GM19463 (cell line): ENCODE data around the gene PATE2.

Experiments used
- ATAC-seq: cut with Tn5 transposase; IDR thresholded peaks from one replicate; pipeline ENCODE4 v1.9.1; 2021; ENCODE audit warnings: mild to moderate bottlenecking, moderate library complexity; ENCODE audit not compliant: unreplicated experiment

The PATE2 gene

DNA sequence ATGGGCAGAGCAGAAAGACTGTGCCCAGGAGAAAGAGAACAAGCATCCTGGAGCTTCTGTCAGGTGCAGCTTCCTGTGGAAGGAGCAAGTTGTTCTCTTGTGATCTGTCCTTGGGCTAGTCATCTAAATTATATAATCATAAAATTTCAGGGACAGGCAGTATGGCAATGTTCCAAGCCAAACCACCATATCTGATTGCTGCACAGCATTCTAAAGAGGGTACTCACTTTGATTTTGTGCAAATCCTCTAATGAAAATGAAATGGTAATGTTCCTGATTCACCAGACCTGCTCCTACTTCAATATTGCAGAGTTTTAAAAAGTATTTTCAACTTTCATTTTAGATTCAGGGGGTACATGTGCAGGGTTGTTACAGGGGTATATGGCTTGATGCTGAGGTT, at the start of gene PATE2:
TSS of gene PATE2 (minus strand) at position 101 of the 400 bp plus-strand sequence. CDS start at position 46, 55 bp downstream.
- ATAC-seq, result no peak

DNA sequence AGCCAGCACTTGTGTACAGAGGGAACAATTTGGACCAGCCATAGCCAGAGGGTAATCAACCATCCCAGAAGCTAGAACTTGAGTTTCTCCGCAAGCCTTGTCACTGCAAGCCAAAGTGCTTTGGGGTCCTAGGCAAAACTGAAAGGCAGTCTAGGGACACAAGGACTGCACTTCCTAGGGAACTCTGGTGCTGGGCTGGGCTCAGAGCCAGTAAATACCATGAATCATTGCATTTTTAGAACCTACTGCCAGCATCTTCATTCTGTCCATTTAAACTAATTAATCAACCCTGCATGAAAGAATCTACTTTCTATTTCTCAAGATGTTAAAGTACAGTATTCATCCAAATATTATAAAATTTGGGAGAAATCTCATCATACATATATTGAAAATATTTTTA, 29.3 kb upstream of the PATE2 start:
- ATAC-seq, result no peak

DNA sequence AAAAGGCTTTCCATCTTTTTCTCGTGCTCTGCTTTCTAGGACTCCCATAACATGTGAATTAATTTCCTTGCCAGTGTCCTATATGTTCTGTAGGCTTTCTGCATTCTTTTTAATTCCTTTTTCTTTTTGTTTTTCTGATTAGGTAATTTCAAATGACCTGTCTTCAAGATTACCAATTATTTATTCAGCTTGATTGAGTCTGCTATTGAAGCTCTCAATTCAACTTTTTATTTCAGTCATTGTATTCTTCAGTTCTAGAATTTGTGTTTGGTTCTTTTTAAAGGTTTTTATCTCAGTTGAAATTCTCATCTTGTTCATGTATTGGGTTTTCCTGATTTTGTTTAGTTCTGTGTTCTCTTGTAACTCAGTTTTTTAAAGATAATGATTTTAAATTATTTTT, 23.8 kb upstream of the PATE2 start:
- ATAC-seq, result no peak

DNA sequence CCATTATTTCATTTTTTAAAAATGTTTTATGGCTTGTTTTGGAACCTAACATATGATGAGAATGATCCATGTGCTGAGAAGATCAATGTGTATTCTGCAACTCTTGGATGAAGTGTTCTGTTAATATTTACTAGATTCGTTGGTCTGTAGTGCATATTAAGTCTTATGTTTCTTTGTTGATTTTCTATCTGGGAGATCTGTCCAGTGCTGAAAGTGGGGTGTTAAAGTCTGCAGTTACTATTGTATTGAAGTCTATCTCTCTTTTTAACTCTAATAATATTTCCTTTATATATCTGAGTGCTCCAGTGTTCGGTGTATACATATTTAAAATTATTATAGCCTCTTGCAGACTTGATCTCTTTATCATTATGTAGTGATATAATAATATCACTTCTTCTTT, 21.2 kb upstream of the PATE2 start:
- no peak for ATAC-seq

DNA sequence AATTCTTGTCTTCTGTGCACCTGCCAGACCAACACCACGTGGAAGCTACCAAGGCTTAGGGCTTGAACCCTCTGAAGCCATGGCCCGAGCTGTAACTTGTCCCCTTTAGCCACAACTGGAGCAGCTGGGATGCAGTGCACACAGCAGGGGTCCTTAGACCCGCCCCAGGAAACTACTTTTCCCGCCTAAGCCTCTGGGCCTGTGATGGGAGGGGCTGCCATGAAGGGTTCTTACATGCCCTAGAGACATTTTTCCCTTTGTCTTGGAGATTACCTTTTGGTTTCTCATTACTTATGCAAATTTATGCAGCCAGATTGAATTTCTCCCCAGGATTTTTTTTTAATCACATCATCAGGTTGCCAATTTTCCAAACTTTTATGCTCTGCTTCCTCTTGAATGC, 19.0 kb upstream of the PATE2 start:
- no peak for ATAC-seq

DNA sequence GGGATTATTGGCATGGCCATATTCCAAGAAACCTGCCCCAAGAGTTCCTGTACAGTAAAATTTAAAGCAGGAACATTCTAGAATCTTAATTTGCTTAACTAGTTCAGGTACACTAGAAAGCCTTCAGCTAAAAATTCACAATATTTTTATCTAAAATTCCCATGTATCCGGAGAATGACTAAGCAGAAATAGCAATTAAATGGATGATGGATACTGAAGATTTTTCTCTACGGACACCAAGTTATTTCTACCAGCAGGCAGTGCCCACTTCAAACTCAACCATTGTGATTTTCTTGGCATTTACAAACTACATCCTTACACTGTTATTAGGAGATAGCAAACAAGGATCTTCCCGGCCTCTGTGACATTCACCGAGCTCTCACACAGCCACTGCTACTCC, 12.2 kb upstream of the PATE2 start:
- no peak for ATAC-seq

DNA sequence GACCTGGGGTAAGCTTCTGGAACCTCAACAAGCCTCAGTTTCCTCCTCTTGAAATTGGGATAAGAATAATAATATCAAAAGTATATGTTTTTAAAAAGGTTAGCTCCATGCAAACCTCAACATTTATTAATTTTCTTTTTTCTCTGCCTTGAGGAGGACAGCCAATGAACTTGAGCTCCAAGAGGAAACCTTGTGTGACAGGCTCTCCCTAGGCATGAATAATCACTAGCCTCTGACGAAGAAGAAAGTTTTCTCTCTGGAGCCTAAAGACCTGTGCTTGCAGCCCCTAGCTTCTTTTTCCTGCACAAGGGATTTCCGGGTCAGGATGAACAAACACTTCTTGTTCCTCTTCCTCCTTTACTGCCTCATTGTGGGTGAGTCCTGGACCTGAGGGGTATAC, 9.2 kb upstream of the PATE2 start, which contains the start of gene PATE3:
TSS of gene PATE3 (plus strand) at position 301 of the 400 bp plus-strand sequence. CDS start at position 326, 25 bp downstream.
- ATAC-seq, result no peak

DNA sequence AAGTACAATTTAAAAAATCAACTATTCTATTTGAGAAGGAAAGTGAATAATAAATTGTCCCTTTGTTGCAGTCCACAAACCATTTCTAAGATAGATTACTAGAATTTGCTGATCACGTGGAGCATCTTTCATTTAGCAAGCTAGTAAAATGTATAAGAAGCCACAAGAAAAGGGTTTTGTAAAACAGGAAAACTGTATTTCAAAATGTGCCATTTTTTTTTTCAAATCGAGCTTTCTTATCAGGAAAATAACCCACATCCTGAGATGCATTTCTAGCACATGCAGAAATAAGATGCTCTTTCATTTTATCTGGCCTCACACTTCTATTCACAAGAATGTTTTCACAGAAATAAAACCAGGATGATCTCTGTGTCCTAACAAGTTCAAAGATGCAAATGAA, 6.0 kb upstream of the PATE2 start:
- ATAC-seq, result no peak

DNA sequence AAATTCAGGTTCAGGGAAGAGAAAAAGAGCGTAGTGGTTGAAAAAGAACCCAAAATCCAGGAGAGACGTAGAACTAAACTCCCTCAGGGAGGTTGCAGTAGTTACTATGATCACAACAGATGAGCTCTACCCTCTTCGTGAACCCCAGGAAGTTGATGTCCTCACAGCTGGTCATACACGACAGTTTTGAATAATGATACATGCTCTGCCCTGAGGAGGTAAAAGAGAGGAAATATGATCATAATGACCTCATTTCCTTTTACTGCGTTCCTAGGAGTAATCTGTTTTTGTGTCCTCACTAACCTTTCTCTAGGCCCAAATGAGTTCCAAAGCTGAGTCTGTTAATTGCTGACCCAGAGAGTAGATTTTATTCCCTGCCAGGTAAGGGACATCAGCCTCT, 1.3 kb downstream of the PATE2 start:
- ATAC-seq, result no peak

DNA sequence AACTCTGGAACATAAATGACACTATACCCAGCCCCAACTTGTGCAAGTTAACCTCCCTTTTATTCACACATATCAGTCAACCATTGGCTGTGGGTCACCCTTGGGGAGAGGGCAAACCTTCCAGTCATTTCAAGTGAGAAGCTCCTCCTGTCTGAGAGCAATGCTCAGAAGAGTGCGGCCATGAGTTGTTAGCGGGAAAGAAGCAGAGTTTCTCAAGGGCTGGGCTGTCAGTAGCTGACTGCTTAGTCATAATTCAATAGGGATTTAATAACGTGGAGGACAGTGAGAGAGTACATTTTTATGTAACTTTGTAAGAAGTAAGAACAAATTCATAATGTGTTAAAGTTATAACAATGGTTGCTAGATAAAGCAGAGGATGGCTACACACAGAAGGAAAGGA, 5.1 kb downstream of the PATE2 start:
- ATAC-seq, result no peak

DNA sequence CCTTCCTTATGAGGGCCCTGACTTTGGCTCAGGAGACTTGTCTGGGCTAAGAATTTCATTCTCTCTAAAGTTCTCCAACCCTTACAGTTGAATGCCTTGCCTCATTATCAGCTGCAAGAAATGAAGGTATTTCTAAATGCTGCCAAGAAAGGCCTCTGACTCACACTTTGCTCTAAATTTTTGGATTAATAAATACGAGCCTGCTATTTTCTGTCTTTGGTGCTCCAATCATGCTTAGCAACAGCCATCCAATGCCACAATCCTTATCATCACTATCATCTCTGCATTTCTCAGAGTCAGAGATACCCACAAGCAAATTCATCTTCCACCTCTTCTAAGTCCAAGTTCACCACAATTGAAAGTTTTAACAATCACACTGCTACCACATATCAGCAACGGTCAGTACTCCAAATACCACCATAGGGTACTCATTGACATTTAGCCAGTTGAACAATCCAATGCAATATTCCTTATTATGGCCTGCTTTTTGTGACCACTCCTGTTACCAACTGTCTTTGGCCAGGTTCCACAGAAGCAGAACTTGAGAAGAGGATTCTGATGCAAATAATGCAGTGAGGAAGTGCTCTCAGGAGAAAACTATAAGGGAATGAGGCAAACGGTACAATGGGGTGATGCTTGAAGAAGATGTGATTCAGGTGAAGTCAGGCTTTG, 5.7 kb downstream of the PATE2 start:
- no peak for ATAC-seq

DNA sequence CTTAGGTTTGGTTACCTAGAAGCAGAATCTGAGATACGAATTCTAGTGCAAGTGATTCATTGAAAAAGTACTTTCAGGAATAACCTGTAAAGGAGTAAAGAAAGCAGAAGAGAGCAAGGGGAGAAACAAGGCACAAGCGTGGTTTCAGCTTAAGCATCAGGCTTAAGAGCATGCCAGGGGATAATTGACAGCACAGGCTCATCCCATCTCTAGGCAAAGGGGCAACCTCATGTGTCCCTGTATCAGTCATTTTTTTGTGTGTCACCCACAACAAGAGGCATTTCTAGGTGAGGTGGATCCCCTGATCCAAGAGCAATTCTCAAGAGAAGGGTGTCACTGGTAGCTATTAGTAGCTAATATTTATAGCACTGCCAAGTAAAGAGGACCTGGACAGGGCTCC, 8.0 kb downstream of the PATE2 start:
- no peak for ATAC-seq

DNA sequence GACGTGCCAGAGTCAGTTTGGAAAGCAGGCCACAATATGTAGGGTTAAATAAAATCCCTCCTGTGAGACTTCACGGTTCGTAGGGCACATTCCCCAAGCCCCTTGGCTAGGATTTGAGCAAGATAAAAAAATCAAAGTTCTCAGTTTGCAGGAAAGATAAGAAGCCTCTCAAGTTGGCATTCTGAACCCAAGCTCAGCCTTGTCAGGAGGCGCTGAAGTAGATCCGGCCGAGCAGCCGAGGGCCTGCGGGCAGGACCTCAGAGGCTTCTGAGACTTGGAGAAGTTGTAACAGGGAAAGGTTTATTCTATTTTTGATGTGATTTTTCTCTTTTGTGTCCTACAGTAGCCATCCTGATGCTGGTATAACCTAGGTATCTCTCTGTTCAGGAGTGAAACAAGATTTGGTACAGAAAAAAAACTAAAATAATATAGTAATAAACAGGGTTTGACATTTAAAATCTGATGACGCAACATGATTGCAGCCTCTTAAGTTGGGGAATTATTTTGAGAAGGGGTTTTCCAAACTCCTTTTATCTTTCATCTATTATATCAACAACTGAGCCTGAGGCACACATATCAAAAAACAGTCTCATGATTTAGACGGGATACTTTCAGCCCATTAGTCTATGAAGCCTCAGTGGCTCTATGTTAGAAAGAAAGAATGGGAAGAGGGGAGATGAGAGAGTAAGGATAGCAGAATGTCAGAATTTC, 10.1 kb downstream of the PATE2 start:
- no peak for ATAC-seq

DNA sequence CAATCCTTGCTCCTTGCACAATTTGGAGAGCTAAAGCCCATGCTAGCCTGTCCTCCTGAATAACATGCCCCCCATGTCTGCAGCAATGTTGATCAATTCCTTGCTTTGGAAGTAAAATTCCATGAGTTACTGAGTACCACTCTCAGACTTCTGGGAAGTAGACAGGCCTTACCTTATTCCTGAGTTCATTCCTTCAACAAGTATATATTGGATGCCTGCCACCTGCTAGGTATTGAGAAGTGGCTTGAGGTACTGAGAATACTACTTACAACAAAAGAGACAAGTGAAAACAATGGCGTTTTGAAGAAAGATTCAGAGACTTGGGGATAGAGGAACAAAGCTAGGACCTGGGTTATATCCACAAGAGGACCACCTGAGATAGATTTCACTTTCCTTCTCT, 12.4 kb downstream of the PATE2 start:
- no peak for ATAC-seq

DNA sequence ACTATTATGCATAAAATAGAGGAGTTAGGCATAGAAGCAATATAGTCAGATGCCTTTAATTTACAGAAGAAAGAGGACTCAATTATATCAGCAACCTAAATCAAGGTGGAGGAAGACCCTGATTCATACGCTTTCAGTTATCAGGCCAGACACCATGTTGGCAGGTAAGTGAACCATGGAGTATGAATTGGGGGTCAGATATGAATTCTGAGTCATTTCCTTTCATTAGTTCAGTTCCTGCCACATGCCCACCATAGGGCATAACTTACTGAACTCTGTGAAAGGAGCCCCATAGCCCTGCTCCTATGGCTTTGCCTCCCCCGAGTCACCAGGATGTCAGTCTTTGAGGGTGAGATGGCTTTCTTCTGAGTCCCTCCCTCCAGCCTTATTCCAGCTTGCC, 15.1 kb downstream of the PATE2 start:
- ATAC-seq, result no peak

DNA sequence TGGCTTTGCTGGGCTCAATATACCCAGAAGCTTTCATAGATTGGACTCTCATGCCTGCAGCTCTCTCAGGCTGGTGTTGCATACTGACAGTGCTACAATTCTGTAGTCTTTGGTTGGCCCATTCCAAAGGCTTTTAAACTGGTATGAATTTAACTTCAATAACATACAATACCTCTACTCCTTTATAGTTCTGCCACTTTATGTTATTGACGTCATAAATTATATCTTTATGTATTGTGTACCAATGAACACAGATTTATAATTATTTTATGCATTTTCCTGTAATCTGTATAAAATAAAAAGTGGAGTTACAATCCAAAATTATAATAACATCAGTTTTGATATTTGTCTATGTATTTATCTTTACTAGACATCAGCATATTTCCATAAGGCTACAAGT, 16.2 kb downstream of the PATE2 start:
- no peak for ATAC-seq

DNA sequence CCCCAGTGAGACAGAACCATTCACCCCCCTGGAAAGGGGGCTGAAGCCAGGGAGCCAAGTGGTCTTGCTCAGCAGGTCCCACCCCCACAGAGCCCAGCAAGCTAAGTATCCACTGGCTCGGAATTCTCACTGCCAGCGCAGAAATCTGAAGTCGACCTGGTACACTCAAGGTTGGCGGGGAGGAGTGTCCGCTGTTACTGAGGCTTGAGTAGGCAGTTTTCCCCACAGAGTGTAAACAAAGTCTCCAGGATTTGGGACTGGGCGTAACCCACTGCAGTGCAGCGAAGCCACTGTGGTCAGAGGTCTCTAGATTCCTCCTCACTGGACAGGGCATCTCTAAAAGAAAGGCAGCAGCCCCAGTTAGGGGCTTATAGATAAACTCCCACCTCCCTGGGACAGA, 22.6 kb downstream of the PATE2 start:
- no peak for ATAC-seq

DNA sequence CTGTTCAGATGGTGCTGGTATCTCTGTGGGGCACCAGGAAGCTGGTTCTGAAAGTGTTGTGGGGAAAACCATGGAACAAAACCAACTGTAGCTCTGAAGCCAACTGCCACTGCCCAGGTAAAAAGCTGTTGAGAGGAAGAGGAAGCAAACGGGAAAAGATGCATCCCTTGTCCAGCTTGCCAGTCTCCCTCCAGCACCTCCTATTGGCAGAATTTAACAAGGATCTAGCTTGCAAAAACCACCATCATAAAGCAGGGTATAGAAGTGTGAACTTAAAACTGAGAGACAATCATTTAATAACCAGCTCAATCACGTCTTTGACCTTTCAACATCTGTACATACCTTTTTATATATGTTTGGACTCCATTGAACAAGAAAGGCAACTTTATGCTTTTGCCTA, 28.0 kb downstream of the PATE2 start:
- no peak for ATAC-seq

DNA sequence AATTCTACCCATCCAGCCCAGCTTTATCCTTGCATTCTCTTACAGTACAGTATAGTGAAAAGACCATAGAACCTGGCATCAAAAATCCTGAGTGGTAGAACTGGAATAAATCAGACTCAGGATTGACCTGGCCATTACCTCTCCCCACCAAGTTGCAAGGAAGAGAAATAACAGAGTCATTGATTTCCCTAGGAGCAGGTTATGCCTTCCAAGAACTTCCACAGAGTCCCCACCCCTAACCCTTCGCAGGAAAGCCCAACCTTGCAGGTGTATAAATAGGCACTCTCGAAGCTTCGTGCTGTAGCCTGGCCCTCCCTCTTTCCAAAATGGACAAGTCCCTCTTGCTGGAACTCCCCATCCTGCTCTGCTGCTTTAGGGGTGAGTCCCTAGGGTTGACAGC, 32.6 kb downstream of the PATE2 start, which contains the start of gene PATE1:
TSS of gene PATE1 (plus strand) at position 301 of the 400 bp plus-strand sequence. CDS start at position 327, 26 bp downstream.
- no peak for ATAC-seq

DNA sequence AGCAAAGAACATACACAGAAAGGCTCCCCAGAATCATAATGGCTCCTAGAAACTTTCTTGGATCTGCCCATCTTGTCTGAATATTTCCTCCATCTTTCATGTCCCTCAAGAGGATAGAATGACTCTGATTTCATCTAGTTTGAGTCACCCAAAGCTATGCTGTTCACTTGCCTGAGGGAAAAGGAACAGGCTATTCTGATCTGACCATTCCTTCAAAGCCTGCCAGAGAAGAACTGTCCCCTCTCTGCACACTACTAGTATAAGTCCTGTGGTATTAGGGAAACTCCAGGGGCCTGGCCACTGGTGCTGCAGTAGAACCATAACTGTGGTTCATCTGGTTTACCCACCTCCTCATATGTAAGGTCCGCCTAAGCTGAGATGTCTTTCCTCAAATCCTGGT, 34.9 kb downstream of the PATE2 start:
- ATAC-seq, result no peak

DNA sequence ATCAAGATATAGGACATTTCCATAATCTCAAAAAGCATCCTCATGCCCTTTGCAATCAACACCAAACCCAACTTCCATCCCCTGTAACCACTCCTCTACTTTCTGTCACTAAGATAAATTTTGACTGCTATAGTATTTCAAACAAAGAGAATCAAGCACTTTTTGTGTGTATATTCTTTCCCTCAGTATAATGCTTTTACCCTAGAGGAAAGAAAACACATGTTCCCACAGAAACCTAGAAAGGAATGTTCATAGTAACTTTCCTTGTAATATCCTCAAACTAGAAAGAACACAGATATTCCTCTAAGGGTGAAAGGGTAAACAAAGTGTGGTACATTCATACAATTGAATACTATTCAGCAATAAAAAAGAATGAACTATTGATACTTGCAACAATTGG, 38.0 kb downstream of the PATE2 start:
- no peak for ATAC-seq

DNA sequence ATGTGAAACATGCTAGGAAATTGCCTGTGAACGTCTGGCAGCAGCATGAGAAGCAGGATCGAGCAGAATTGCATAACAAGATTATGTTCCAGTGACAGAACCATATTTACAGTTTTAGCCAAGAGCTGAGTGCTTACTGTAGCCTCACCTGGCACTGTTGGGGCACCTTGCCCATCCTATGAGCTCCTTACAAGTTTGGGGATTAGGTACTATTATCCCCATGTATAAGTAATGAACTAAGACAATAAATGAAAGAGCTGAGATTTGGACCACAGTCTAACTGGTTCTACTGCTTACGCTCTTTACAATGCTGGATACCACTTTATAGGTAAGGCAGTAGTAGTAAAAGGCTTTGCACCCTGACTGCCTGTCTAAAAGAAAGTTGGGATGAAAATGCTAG, 49.7 kb downstream of the PATE2 start:
- no peak for ATAC-seq
